ENCODE results near the gene LOXL4.
"Not testable (repeated sequence)": the region's sequence is repeated elsewhere in the genome, so short reads cannot be mapped to it uniquely, and the experiment has no call there.

The LOXL4 gene

GRCh38 chr10:98244141-98244540 is 23.9 kb downstream of the LOXL4 start:
- DNase-seq (ENCODE audit: low spot score) = no peak

- peak; percentile 42 for DNase-seq (ENCODE audit: low spot score)
These were observed 25.2 kb downstream of the LOXL4 start for GRCh38 chr10:98242823-98243222.

GRCh38 chr10:98240524-98240923 is 27.5 kb downstream of the LOXL4 start:
- no peak for DNase-seq (ENCODE audit: low spot score)

- no peak for DNase-seq (ENCODE audit: low spot score)
These were observed 29.6 kb downstream of the LOXL4 start for GRCh38 chr10:98238391-98238790.

- no peak for DNase-seq (ENCODE audit: low spot score)
These were observed 31.1 kb downstream of the LOXL4 start for GRCh38 chr10:98236862-98237261.

GRCh38 chr10:98235846-98236245 is 32.1 kb downstream of the LOXL4 start:
- no peak for DNase-seq (ENCODE audit: low spot score)

- DNase-seq (ENCODE audit: low spot score) = no peak
These were observed 36.6 kb downstream of the LOXL4 start for GRCh38 chr10:98231417-98231816.

- DNase-seq (ENCODE audit: low spot score) = not testable (repeated sequence)
These were observed 39.7 kb downstream of the LOXL4 start for GRCh38 chr10:98228266-98228665.

- not testable (repeated sequence) for DNase-seq (ENCODE audit: low spot score)
These were observed 40.3 kb downstream of the LOXL4 start for GRCh38 chr10:98227713-98228112.

- no peak for DNase-seq (ENCODE audit: low spot score)
These were observed 41.4 kb downstream of the LOXL4 start for GRCh38 chr10:98226508-98227144.

GRCh38 chr10:98224996-98225395 is 43.0 kb downstream of the LOXL4 start:
- DNase-seq (ENCODE audit: low spot score) = no peak

- DNase-seq (ENCODE audit: low spot score) = no peak
These were observed 43.5 kb downstream of the LOXL4 start for GRCh38 chr10:98224509-98224908.

GRCh38 chr10:98223874-98224273 is 44.1 kb downstream of the LOXL4 start:
- no peak for DNase-seq (ENCODE audit: low spot score)

GRCh38 chr10:98217801-98218200 is 50.2 kb downstream of the LOXL4 start:
- DNase-seq (ENCODE audit: low spot score) = no peak

- no peak for DNase-seq (ENCODE audit: low spot score)
These were observed 52.6 kb downstream of the LOXL4 start for GRCh38 chr10:98215373-98215772.

- no peak for DNase-seq (ENCODE audit: low spot score)
These were observed 54.3 kb downstream of the LOXL4 start for GRCh38 chr10:98213740-98214139.

GRCh38 chr10:98212196-98212595 is 55.8 kb downstream of the LOXL4 start:
- no peak for DNase-seq (ENCODE audit: low spot score)

GRCh38 chr10:98209441-98209840 is 58.6 kb downstream of the LOXL4 start:
- no peak for DNase-seq (ENCODE audit: low spot score)

GRCh38 chr10:98208925-98209324 is 59.1 kb downstream of the LOXL4 start:
- DNase-seq (ENCODE audit: low spot score) = no peak

GRCh38 chr10:98205351-98205750 is 62.6 kb downstream of the LOXL4 start:
- no peak for DNase-seq (ENCODE audit: low spot score)

GRCh38 chr10:98202378-98202777 is 65.6 kb downstream of the LOXL4 start:
- no peak for DNase-seq (ENCODE audit: low spot score)

- no peak for DNase-seq (ENCODE audit: low spot score)
These were observed 66.2 kb downstream of the LOXL4 start for GRCh38 chr10:98201760-98202159.
